Measurements from ENCODE around the gene FZD10.

DNA sequence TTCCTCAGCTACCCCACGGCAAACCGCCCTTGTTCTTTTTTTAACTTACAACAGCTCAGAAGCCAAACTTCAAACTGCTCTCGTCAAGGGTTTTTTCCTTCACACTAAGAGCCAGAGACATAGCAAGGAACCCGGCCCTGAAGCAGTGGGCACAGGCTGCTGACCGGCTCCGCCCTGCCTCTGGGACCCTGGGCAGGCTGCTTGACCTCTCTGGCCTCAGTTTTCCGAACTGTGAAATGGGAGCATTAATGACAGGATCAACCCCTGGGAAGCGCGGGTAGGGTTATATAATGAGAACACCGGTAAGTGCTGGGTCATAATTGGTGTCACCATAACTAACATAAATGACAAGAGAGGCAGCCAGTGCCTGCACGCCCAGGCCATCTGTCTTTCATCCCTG lies 21.2 kb upstream of the FZD10 start:
- TF ChIP-seq, protein P1, sequence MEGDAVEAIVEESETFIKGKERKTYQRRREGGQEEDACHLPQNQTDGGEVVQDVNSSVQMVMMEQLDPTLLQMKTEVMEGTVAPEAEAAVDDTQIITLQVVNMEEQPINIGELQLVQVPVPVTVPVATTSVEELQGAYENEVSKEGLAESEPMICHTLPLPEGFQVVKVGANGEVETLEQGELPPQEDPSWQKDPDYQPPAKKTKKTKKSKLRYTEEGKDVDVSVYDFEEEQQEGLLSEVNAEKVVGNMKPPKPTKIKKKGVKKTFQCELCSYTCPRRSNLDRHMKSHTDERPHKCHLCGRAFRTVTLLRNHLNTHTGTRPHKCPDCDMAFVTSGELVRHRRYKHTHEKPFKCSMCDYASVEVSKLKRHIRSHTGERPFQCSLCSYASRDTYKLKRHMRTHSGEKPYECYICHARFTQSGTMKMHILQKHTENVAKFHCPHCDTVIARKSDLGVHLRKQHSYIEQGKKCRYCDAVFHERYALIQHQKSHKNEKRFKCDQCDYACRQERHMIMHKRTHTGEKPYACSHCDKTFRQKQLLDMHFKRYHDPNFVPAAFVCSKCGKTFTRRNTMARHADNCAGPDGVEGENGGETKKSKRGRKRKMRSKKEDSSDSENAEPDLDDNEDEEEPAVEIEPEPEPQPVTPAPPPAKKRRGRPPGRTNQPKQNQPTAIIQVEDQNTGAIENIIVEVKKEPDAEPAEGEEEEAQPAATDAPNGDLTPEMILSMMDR (optimal IDR thresholded peaks at IDR 0.05 in 1 of 3, IDR thresholded peaks at IDR 0.05 in 1 of 3, conservative IDR thresholded peaks at IDR 0.05 in 1 of 3; ENCODE audit: extremely low read depth in 1 of 3, insufficient read depth in 2 of 3, low read length in 3 of 3), result no peak
- TF ChIP-seq EZH2 (IDR thresholded peaks at IDR 0.05; ENCODE audit: low read length), result no peak

Data from keratinocyte (primary cell).